HepG2 (cell line): ENCODE results near the gene EPM2A. TPM values are rescaled to one million over a fixed set of nuclear protein-coding genes. Genes with fewer than 3 reads are reported as not detected.

ENCODE experiments used
- CBX1 ChIP-seq: IDR thresholded peaks from one replicate; pipeline ENCODE4 v1.6.1; 2016; ENCODE audit warnings: antibody characterized with exemption, low read depth
- CENPT ChIP-seq: sonication (generic); formaldehyde crosslinking; IDR thresholded peaks from 2 replicates; pipeline ENCODE4 v1.8.0; 2022; ENCODE audit warnings: low read depth, mild to moderate bottlenecking, moderate library complexity, missing genetic modification reagents
- CTCF ChIP-seq: sonication (generic); formaldehyde crosslinking; IDR thresholded peaks from 2 replicates; pipeline ENCODE4 v1.5.0; 2020; ENCODE audit warnings: mild to moderate bottlenecking, missing genetic modification reagents, moderate library complexity
- KDM5B ChIP-seq: sonication (generic); formaldehyde crosslinking; IDR thresholded peaks from 2 replicates; pipeline ENCODE4 v1.4.0; 2020; ENCODE audit warnings: missing genetic modification reagents, mild to moderate bottlenecking, borderline replicate concordance
- MAFK ChIP-seq, 2 experiments: IDR thresholded peaks in 1 of 2; conservative IDR thresholded peaks in 1 of 2; 2 replicates each; pipeline ENCODE4 v1.6.1; 2011; ENCODE audit warnings: improper control_type of control experiment in 2 of 2, low read length in 2 of 2
- MXI1 ChIP-seq: IDR thresholded peaks from 3 replicates; pipeline ENCODE4 v1.6.1; 2012; ENCODE audit warnings: low read depth, low read length, inconsistent platforms, borderline replicate concordance
- NBN ChIP-seq: fragments of 450-650 bp; conservative IDR thresholded peaks from 2 replicates; pipeline ENCODE4 v1.6.1; 2017
- NFYB ChIP-seq: sonication (generic); formaldehyde crosslinking; IDR thresholded peaks from 2 replicates; pipeline ENCODE4 v1.4.0; 2020; ENCODE audit warnings: missing genetic modification reagents
- REL ChIP-seq: sonication (generic); formaldehyde crosslinking; conservative IDR thresholded peaks from 2 replicates; pipeline ENCODE4 v1.8.0; 2022; ENCODE audit warnings: mild to moderate bottlenecking, missing genetic modification reagents, moderate library complexity
- RFX5 ChIP-seq: IDR thresholded peaks from 2 replicates; pipeline ENCODE4 v1.6.1; 2011; ENCODE audit warnings: low read depth, low read length, improper control_type of control experiment
- THAP9 ChIP-seq: sonication (generic); formaldehyde crosslinking; IDR thresholded peaks from 2 replicates; pipeline ENCODE4; 2020; ENCODE audit warnings: missing genetic modification reagents, mild to moderate bottlenecking, borderline replicate concordance
- UBTF ChIP-seq: sonication (generic); formaldehyde crosslinking; IDR thresholded peaks from 2 replicates; pipeline ENCODE4 v1.4.0; 2020; ENCODE audit warnings: mild to moderate bottlenecking, missing genetic modification reagents
- ZBTB3 ChIP-seq: sonication (generic); formaldehyde crosslinking; IDR thresholded peaks from 2 replicates; pipeline ENCODE4 v1.4.0; 2020; ENCODE audit warnings: low read depth, mild to moderate bottlenecking, moderate library complexity, missing genetic modification reagents, borderline replicate concordance
- ZC3H4 ChIP-seq: sonication (generic); formaldehyde crosslinking; IDR thresholded peaks from 2 replicates; pipeline ENCODE4 v1.4.0; 2020; ENCODE audit warnings: missing genetic modification reagents, borderline replicate concordance
- ZFP37 ChIP-seq: sonication (generic); formaldehyde crosslinking; IDR thresholded peaks from 2 replicates; pipeline ENCODE4 v1.4.0; 2020; ENCODE audit warnings: missing genetic modification reagents, borderline replicate concordance
- ZNF20 ChIP-seq: sonication (generic); formaldehyde crosslinking; IDR thresholded peaks from 2 replicates; pipeline ENCODE4 v1.4.0; 2020; ENCODE audit warnings: mild to moderate bottlenecking, moderate library complexity, missing genetic modification reagents
- ZNF3 ChIP-seq: IDR thresholded peaks from 2 replicates; pipeline ENCODE4 v1.7.0; 2017; ENCODE audit warnings: inconsistent platforms
- ZNF382 ChIP-seq: sonication (generic); formaldehyde crosslinking; IDR thresholded peaks from 2 replicates; pipeline ENCODE4 v1.5.0; 2020; ENCODE audit warnings: missing genetic modification reagents, mild to moderate bottlenecking, borderline replicate concordance
- ZNF431 ChIP-seq: sonication (generic); formaldehyde crosslinking; IDR thresholded peaks from 2 replicates; pipeline ENCODE4 v1.9.0; 2022; ENCODE audit warnings: missing genetic modification reagents, low read depth, mild to moderate bottlenecking, borderline replicate concordance
- ZNF441 ChIP-seq: sonication (generic); formaldehyde crosslinking; IDR thresholded peaks from 2 replicates; pipeline ENCODE4 v1.7.0; 2021; ENCODE audit warnings: missing genetic modification reagents, borderline replicate concordance
- ZNF550 ChIP-seq: sonication (generic); formaldehyde crosslinking; IDR thresholded peaks from 2 replicates; pipeline ENCODE4 v1.4.0; 2020; ENCODE audit warnings: mild to moderate bottlenecking, missing genetic modification reagents, borderline replicate concordance
- ZNF713 ChIP-seq: sonication (generic); formaldehyde crosslinking; IDR thresholded peaks from 2 replicates; pipeline ENCODE4 v1.4.0; 2020; ENCODE audit warnings: mild to moderate bottlenecking, missing genetic modification reagents
- ZNF75D ChIP-seq: sonication (generic); formaldehyde crosslinking; IDR thresholded peaks from 2 replicates; pipeline ENCODE4 v1.8.1; 2023; ENCODE audit warnings: missing genetic modification reagents, mild to moderate bottlenecking, borderline replicate concordance
- polyA plus RNA-seq, 8 experiments: library from polyadenylated mRNA; depleted of rRNA in 3 of 8; stranded (reverse) in 7 of 8; unstranded in 1 of 8; fragments of >200 nt; fragmentation: Illumina TruSeq in 4 of 8; extraction: Trizol in 4 of 8; gene quantifications; 2 replicates each; pipeline versions ENCODE4 v1.2.1 to v1.2.3, GENCODE V29; 2011 to 2016; ENCODE audit warnings: low read depth in 4 of 8, missing spikeins in 1 of 8, mixed read lengths in 1 of 8; ENCODE audit not compliant: insufficient read depth in 1 of 8
- total RNA-seq, 5 experiments: library from RNA; depleted of rRNA; stranded (reverse); fragments of >200 nt; fragmentation: Illumina TruSeq; extraction: Trizol; gene quantifications; 2 replicates each; pipeline ENCODE4 v1.2.3, GENCODE V29; 2016; ENCODE audit warnings: low read depth in 1 of 5

The EPM2A gene
- total and polyA plus RNA-seq, 2 of the 13 experiments (the other 11 are each of a cell fraction or from before 2014, with no cell fraction given): 4.6 to 9.2 TPM

GRCh38 chr6:145735356-145736165, at the start of gene EPM2A (continued):
- peak; percentile 87; the same call in 2 of the 3 replicates for TF ChIP-seq MXI1
- no peak for TF ChIP-seq ZNF382 (CRISPR knock-in tag)
- TF ChIP-seq ZNF550 (CRISPR knock-in tag): no peak; the same call in 1 of the 2 replicates
- peak; percentile 79; the same call in 1 of the 2 replicates for TF ChIP-seq THAP9
- TF ChIP-seq ZFP37 (CRISPR knock-in tag): peak; percentile 93
- TF ChIP-seq KDM5B (CRISPR knock-in tag): peak; percentile 98
- peak; percentile 98 for TF ChIP-seq CENPT (CRISPR knock-in tag)
- TF ChIP-seq ZBTB3 (CRISPR knock-in tag): no peak
- TF ChIP-seq REL: peak; percentile 94
- 0 out of 2 replicates have a peak, but pooled peaks have one; percentile 57 for TF ChIP-seq ZNF713 (CRISPR knock-in tag)
- no peak for TF ChIP-seq NBN
- TF ChIP-seq MAFK (conservative IDR thresholded peaks at IDR 0.05 in 1 of 2, IDR thresholded peaks at IDR 0.05 in 1 of 2; ENCODE audit: low read length in 2 of 2): no peak
- TF ChIP-seq ZNF441 (CRISPR knock-in tag): peak; percentile 88; the same call in 1 of the 2 replicates
- peak; percentile 23 for TF ChIP-seq CTCF (CRISPR knock-in tag)
- peak; percentile 95 for TF ChIP-seq ZNF431
- peak; percentile 85 for TF ChIP-seq UBTF (CRISPR knock-in tag)
- peak; percentile 80; the same call in 1 of the 2 replicates for TF ChIP-seq ZNF3 (CRISPR knock-in tag)
- TF ChIP-seq ZNF75D: peak; percentile 91; the same call in 1 of the 2 replicates
- TF ChIP-seq ZC3H4 (CRISPR knock-in tag): peak; percentile 71; the same call in 1 of the 2 replicates
- TF ChIP-seq ZNF20: peak; percentile 84; the same call in 1 of the 2 replicates
- TF ChIP-seq RFX5: no peak
- peak; percentile 51 for TF ChIP-seq NFYB (CRISPR knock-in tag)
- TF ChIP-seq CBX1: no peak
